HepG2 (cell line): ENCODE measurements around the gene DDX23. TPM values are rescaled to one million over a fixed set of nuclear protein-coding genes. Genes with fewer than 3 reads are reported as not detected.
A peak's percentile ranks its signal among the peaks of the same experiment; 100 is the strongest.

ENCODE experiments used
- AGO1 ChIP-seq: fragments of 200-400 bp; formaldehyde crosslinking; IDR thresholded peaks from 2 replicates; pipeline ENCODE4 v1.6.1; 2017; ENCODE audit warnings: mild to moderate bottlenecking, low read depth, low read length, moderate library complexity; ENCODE audit not compliant: poor library complexity, severe bottlenecking
- BRCA1 ChIP-seq: sonication (generic); formaldehyde crosslinking; IDR thresholded peaks from 2 replicates; pipeline ENCODE4 v1.4.0; 2020; ENCODE audit warnings: missing genetic modification reagents
- CBX1 ChIP-seq: IDR thresholded peaks from one replicate; pipeline ENCODE4 v1.6.1; 2016; ENCODE audit warnings: antibody characterized with exemption, low read depth
- MAZ ChIP-seq, 2 experiments: sonication (generic) in 1 of 2; formaldehyde crosslinking in 1 of 2; IDR thresholded peaks; 2 replicates each; pipeline versions ENCODE4 v1.5.0 to v1.6.1; 2012 to 2020; ENCODE audit warnings: low read depth in 2 of 2, mild to moderate bottlenecking in 2 of 2, borderline replicate concordance in 1 of 2, improper control_type of control experiment in 1 of 2, low read length in 1 of 2, missing genetic modification reagents in 1 of 2, moderate library complexity in 1 of 2
- MTF1 ChIP-seq: sonication (generic); formaldehyde crosslinking; IDR thresholded peaks from 2 replicates; pipeline ENCODE4 v1.5.0; 2020; ENCODE audit warnings: missing genetic modification reagents
- MZF1 ChIP-seq: sonication (generic); formaldehyde crosslinking; IDR thresholded peaks from 2 replicates; pipeline ENCODE4 v1.8.1; 2023; ENCODE audit warnings: mild to moderate bottlenecking, missing genetic modification reagents, borderline replicate concordance
- NKX3-1 ChIP-seq: sonication (generic); formaldehyde crosslinking; IDR thresholded peaks from 2 replicates; pipeline ENCODE4 v1.5.0; 2020; ENCODE audit warnings: missing genetic modification reagents
- RARA ChIP-seq: IDR thresholded peaks from 2 replicates; pipeline ENCODE4 v1.6.1; 2016; ENCODE audit warnings: missing genetic modification reagents, missing compliant biosample characterization
- RORA ChIP-seq: sonication (generic); formaldehyde crosslinking; IDR thresholded peaks from 2 replicates; pipeline ENCODE4 v1.5.0; 2020; ENCODE audit warnings: mild to moderate bottlenecking, missing genetic modification reagents, moderate library complexity
- STAG1 ChIP-seq: sonication (generic); formaldehyde crosslinking; IDR thresholded peaks from 2 replicates; pipeline ENCODE4 v1.4.0; 2020; ENCODE audit warnings: missing genetic modification reagents
- ZIK1 ChIP-seq: sonication (generic); formaldehyde crosslinking; IDR thresholded peaks from 2 replicates; pipeline ENCODE4 v1.5.0; 2020; ENCODE audit warnings: mild to moderate bottlenecking, low read depth, missing genetic modification reagents, borderline replicate concordance
- ZMYM4 ChIP-seq: sonication (generic); formaldehyde crosslinking; IDR thresholded peaks from 2 replicates; pipeline ENCODE4 v1.8.1; 2023; ENCODE audit warnings: mild to moderate bottlenecking, missing genetic modification reagents
- ZNF136 ChIP-seq: sonication (generic); formaldehyde crosslinking; IDR thresholded peaks from 2 replicates; pipeline ENCODE4 v1.8.1; 2022; ENCODE audit warnings: low read depth, mild to moderate bottlenecking, moderate library complexity, missing genetic modification reagents
- ZNF558 ChIP-seq: sonication (generic); formaldehyde crosslinking; IDR thresholded peaks from 2 replicates; pipeline ENCODE4 v1.9.0; 2022; ENCODE audit warnings: mild to moderate bottlenecking, missing genetic modification reagents, borderline replicate concordance
- ZNF720 ChIP-seq: sonication (generic); formaldehyde crosslinking; IDR thresholded peaks from 2 replicates; pipeline ENCODE4 v1.4.0; 2020; ENCODE audit warnings: missing genetic modification reagents
- ZNF724P ChIP-seq: sonication (generic); formaldehyde crosslinking; IDR thresholded peaks from 2 replicates; pipeline ENCODE4 v1.8.0; 2022; ENCODE audit warnings: missing genetic modification reagents, borderline replicate concordance
- ZNF83 ChIP-seq: sonication (generic); formaldehyde crosslinking; IDR thresholded peaks from 2 replicates; pipeline ENCODE4 v1.4.0; 2020; ENCODE audit warnings: missing genetic modification reagents, mild to moderate bottlenecking, borderline replicate concordance
- ZSCAN9 ChIP-seq: IDR thresholded peaks from 2 replicates; pipeline ENCODE4 v1.6.1; 2016; ENCODE audit warnings: borderline replicate concordance
- polyA plus RNA-seq, 8 experiments: library from polyadenylated mRNA; depleted of rRNA in 3 of 8; stranded (reverse) in 7 of 8; unstranded in 1 of 8; fragments of >200 nt; fragmentation: Illumina TruSeq in 4 of 8; extraction: Trizol in 4 of 8; gene quantifications; 2 replicates each; pipeline versions ENCODE4 v1.2.1 to v1.2.3, GENCODE V29; 2011 to 2016; ENCODE audit warnings: low read depth in 4 of 8, missing spikeins in 1 of 8, mixed read lengths in 1 of 8; ENCODE audit not compliant: insufficient read depth in 1 of 8
- total RNA-seq, 5 experiments: library from RNA; depleted of rRNA; stranded (reverse); fragments of >200 nt; fragmentation: Illumina TruSeq; extraction: Trizol; gene quantifications; 2 replicates each; pipeline ENCODE4 v1.2.3, GENCODE V29; 2016; ENCODE audit warnings: low read depth in 1 of 5
- TF ChIP-seq, protein P1 (sequence below): sonication (generic); formaldehyde crosslinking; IDR thresholded peaks from 2 replicates; pipeline ENCODE4 v1.9.0; 2021; ENCODE audit warnings: missing genetic modification reagents, mild to moderate bottlenecking, borderline replicate concordance
- TF ChIP-seq, protein P2 (sequence below): sonication (generic); formaldehyde crosslinking; IDR thresholded peaks from 2 replicates; pipeline ENCODE4 v1.9.0; 2021; ENCODE audit warnings: missing genetic modification reagents, borderline replicate concordance
- TF ChIP-seq, protein P3 (sequence below): sonication (generic); formaldehyde crosslinking; IDR thresholded peaks from 2 replicates; pipeline ENCODE4 v1.8.1; 2023; ENCODE audit warnings: mild to moderate bottlenecking, missing genetic modification reagents

The DDX23 gene
- total and polyA plus RNA-seq, 2 of the 13 experiments (the other 11 are each of a cell fraction or from before 2014, with no cell fraction given), result 35.7 to 90.0 TPM

DNA sequence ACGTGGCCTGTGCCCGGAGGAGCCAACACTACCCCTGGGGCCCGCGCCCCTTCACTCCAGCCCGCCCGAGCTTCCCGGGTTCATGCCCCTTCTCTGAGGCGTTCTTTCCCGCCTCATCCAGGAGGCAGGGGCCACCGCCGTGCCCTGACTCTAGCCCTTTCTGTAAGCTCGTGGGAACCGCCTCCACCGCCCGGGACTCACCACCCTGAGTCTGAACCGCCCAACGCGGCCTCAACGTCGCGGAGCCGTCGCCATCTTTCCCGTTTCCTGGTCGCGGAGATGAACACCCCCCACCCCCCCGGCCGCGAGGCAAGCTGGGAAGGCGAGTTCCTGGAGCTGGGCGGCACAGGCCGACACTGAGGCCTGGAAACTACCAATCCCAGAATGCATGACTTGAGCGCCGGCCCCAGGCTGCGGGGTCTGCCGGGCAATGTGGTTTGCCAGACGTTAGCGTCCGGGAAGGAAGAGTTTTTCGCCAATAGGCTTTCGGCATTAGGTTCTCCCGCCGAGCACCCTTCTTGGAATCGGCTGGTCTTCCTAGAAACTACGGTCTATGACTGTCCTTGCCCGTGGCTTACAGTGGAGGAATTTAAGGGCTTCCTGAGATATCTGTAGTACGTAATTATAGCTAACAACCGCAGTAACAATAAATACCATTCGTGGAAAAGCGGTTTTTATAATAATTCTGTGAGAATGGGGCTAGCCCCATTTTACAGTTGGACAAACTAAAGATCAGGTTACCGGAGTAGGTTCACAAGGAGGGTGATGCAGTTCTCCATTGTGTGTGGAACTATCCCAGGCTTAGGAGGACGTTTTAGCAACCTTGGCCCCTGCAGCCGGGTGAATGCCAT lies at the start of gene DDX23 (continued):
- TF ChIP-seq, protein P1, sequence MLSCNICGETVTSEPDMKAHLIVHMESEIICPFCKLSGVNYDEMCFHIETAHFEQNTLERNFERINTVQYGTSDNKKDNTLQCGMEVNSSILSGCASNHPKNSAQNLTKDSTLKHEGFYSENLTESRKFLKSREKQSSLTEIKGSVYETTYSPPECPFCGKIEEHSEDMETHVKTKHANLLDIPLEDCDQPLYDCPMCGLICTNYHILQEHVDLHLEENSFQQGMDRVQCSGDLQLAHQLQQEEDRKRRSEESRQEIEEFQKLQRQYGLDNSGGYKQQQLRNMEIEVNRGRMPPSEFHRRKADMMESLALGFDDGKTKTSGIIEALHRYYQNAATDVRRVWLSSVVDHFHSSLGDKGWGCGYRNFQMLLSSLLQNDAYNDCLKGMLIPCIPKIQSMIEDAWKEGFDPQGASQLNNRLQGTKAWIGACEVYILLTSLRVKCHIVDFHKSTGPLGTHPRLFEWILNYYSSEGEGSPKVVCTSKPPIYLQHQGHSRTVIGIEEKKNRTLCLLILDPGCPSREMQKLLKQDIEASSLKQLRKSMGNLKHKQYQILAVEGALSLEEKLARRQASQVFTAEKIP (CRISPR knock-in tag), result no peak
- no peak for TF ChIP-seq ZNF724P (CRISPR knock-in tag)
- TF ChIP-seq RARA, result no peak
- peak; percentile 58 for TF ChIP-seq ZMYM4 (CRISPR knock-in tag)
- peak; percentile 98 for TF ChIP-seq MAZ (IDR thresholded peaks at IDR 0.05; ENCODE audit: borderline replicate concordance, low read depth, low read length)
- TF ChIP-seq MAZ (CRISPR knock-in tag; IDR thresholded peaks at IDR 0.05; ENCODE audit: low read depth), result peak; percentile 94
- TF ChIP-seq BRCA1 (CRISPR knock-in tag), result no peak
- TF ChIP-seq ZNF136, result peak; percentile 48; the same call in 1 of the 2 replicates
- TF ChIP-seq, protein P2, sequence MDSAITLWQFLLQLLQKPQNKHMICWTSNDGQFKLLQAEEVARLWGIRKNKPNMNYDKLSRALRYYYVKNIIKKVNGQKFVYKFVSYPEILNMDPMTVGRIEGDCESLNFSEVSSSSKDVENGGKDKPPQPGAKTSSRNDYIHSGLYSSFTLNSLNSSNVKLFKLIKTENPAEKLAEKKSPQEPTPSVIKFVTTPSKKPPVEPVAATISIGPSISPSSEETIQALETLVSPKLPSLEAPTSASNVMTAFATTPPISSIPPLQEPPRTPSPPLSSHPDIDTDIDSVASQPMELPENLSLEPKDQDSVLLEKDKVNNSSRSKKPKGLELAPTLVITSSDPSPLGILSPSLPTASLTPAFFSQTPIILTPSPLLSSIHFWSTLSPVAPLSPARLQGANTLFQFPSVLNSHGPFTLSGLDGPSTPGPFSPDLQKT, result peak; percentile 61; the same call in 1 of the 2 replicates
- no peak for TF ChIP-seq CBX1
- TF ChIP-seq ZNF720 (CRISPR knock-in tag), result no peak
- TF ChIP-seq, protein P3, sequence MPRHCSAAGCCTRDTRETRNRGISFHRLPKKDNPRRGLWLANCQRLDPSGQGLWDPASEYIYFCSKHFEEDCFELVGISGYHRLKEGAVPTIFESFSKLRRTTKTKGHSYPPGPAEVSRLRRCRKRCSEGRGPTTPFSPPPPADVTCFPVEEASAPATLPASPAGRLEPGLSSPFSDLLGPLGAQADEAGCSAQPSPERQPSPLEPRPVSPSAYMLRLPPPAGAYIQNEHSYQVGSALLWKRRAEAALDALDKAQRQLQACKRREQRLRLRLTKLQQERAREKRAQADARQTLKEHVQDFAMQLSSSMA (CRISPR knock-in tag), result no peak; the same call in 1 of the 2 replicates
- no peak for TF ChIP-seq RORA (CRISPR knock-in tag)
- TF ChIP-seq ZNF558, result no peak
- no peak for TF ChIP-seq ZSCAN9 (CRISPR knock-in tag)
- TF ChIP-seq MZF1, result no peak
- TF ChIP-seq NKX3-1, result 0 out of 2 replicates have a peak, but pooled peaks have one; percentile 44
- TF ChIP-seq ZNF83, result no peak; the same call in 1 of the 2 replicates
- no peak for TF ChIP-seq MTF1
- TF ChIP-seq AGO1, result peak; percentile 58
- no peak for TF ChIP-seq ZIK1 (CRISPR knock-in tag)
- no peak for TF ChIP-seq STAG1
